CD1c-positive myeloid dendritic cell (primary cell): ENCODE measurements around the gene ZDHHC11B.
"Not testable (repeated sequence)": the region's sequence is repeated elsewhere in the genome, so short reads cannot be mapped to it uniquely, and the experiment has no call there.

Experiments
- DNase-seq: peaks from one replicate; pipeline ENCODE4 v3.0.0-alpha.2; 2016; ENCODE audit errors: extremely low spot score

Gene ZDHHC11B

GRCh38 chr5:686172-686523 lies 98.4 kb downstream of the ZDHHC11B start:
- DNase-seq, result not testable (repeated sequence)

- no peak for DNase-seq
Observed at GRCh38 chr5:685262-686171, 99.0 kb downstream of the ZDHHC11B start.

- no peak for DNase-seq
Observed at GRCh38 chr5:684751-685216, 99.7 kb downstream of the ZDHHC11B start.

- no peak for DNase-seq
Observed at GRCh38 chr5:683551-684481, 100.7 kb downstream of the ZDHHC11B start.

- not testable (repeated sequence) for DNase-seq
Observed at GRCh38 chr5:682651-683358, 101.7 kb downstream of the ZDHHC11B start.

- DNase-seq, result not testable (repeated sequence)
Observed at GRCh38 chr5:682216-682615, 102.3 kb downstream of the ZDHHC11B start.

- DNase-seq, result not testable (repeated sequence)
Observed at GRCh38 chr5:681317-682191, 103.0 kb downstream of the ZDHHC11B start.

- DNase-seq, result not testable (repeated sequence)
Observed at GRCh38 chr5:680836-681235, 103.7 kb downstream of the ZDHHC11B start.

GRCh38 chr5:680118-680795 lies 104.3 kb downstream of the ZDHHC11B start:
- not testable (repeated sequence) for DNase-seq

- DNase-seq, result not testable (repeated sequence)
Observed at GRCh38 chr5:679166-679895, 105.2 kb downstream of the ZDHHC11B start.

GRCh38 chr5:678521-678920 lies 106.0 kb downstream of the ZDHHC11B start:
- DNase-seq, result not testable (repeated sequence)

- no peak for DNase-seq
Observed at GRCh38 chr5:677131-678101, 107.1 kb downstream of the ZDHHC11B start.

GRCh38 chr5:676699-677076 lies 107.8 kb downstream of the ZDHHC11B start:
- DNase-seq, result no peak

- no peak for DNase-seq
Observed at GRCh38 chr5:675871-676698, 108.4 kb downstream of the ZDHHC11B start.

GRCh38 chr5:675111-675870 lies 109.2 kb downstream of the ZDHHC11B start:
- no peak for DNase-seq

- DNase-seq, result no peak
Observed at GRCh38 chr5:674630-675011, 109.9 kb downstream of the ZDHHC11B start.
